ENCODE results near the gene SLC38A9.

- no peak for TF ChIP-seq CTCF (IDR thresholded peaks at IDR 0.05)
- TF ChIP-seq ETV6 (CRISPR knock-in tag; IDR thresholded peaks at IDR 0.05) = no peak
- no peak for TF ChIP-seq E2F1 (CRISPR knock-in tag; IDR thresholded peaks at IDR 0.05)
- no peak for TF ChIP-seq ZNF512 (CRISPR knock-in tag; IDR thresholded peaks at IDR 0.05; ENCODE audit: borderline replicate concordance)
- TF ChIP-seq PRDM15 (CRISPR knock-in tag; IDR thresholded peaks at IDR 0.05) = no peak
- TF ChIP-seq ZNF396 (CRISPR knock-in tag; IDR thresholded peaks at IDR 0.05; ENCODE audit: borderline replicate concordance) = no peak
- TF ChIP-seq GTF2I (CRISPR knock-in tag; conservative IDR thresholded peaks at IDR 0.05) = no peak
- no peak for TF ChIP-seq ZNF423 (CRISPR knock-in tag; IDR thresholded peaks at IDR 0.05)
- TF ChIP-seq ATF3 (CRISPR knock-in tag; conservative IDR thresholded peaks at IDR 0.05) = no peak
- TF ChIP-seq NFYB (CRISPR knock-in tag; conservative IDR thresholded peaks at IDR 0.05; ENCODE audit: low read depth) = no peak
- TF ChIP-seq ATF2 (CRISPR knock-in tag; IDR thresholded peaks at IDR 0.05; ENCODE audit: borderline replicate concordance, low read depth) = no peak
- no peak for TF ChIP-seq ZNF317 (CRISPR knock-in tag; IDR thresholded peaks at IDR 0.05; ENCODE audit: borderline replicate concordance, low read depth)
- TF ChIP-seq CBFB (CRISPR knock-in tag; IDR thresholded peaks at IDR 0.05; ENCODE audit: low read depth) = no peak
- no peak for TF ChIP-seq TEAD4 (CRISPR knock-in tag; IDR thresholded peaks at IDR 0.05)
These were observed 9.4 kb downstream of the SLC38A9 start for GRCh38 chr5:55702598-55703345.

Data from WTC11 (cell line).